ENCODE measurements around the gene SLC17A1. TPM values are rescaled to one million over a fixed set of nuclear protein-coding genes. Genes with fewer than 3 reads are reported as not detected.

Gene SLC17A1
- total RNA-seq, 2 experiments from 2014 or later, result not detected

GRCh38 chr6:25875926-25876602 lies 44.2 kb upstream of the SLC17A1 start:
- H3K9me3 Mint-ChIP-seq, result no peaks in the 10 kb centered on the region
- Histone ChIP-seq H3K9me3 (ENCODE audit: control insufficient read depth in 1 of 2, insufficient read depth in 1 of 2, low read length in 2 of 2) (no peaks in the 10 kb centered on the region), H3K36me3 (ENCODE audit: insufficient read depth, low read length) (no peaks in the 10 kb centered on the region), H3K4me3 (ENCODE audit: low read length) (no peak overlapping the region), H3K4me1 (ENCODE audit: insufficient read depth, low read length) (peaks cover 29% of the 10 kb centered on the region), H3K27me3 (ENCODE audit: control insufficient read depth in 1 of 2, insufficient read depth in 2 of 2, low read length in 2 of 2) (no peaks in the 10 kb centered on the region), H3K27ac (ENCODE audit: low read depth in 1 of 2, low read length in 2 of 2) (no peak overlapping the region)
- H3K4me3 Mint-ChIP-seq, result no peak overlapping the region
- ChIA-PET POLR2A (no interaction called here), CTCF (no interaction called here)
- H3K36me3 Mint-ChIP-seq (ENCODE audit: low read depth), result no peaks in the 10 kb centered on the region
- no peak overlapping the region for H3K27ac Mint-ChIP-seq
- peaks cover 36% of the 10 kb centered on the region for H3K4me1 Mint-ChIP-seq (ENCODE audit: low read depth)
- TF ChIP-seq CTCF (IDR thresholded peaks at IDR 0.05), result no peak
- intact Hi-C loops (cut with DNase I, micrococcal nuclease), result no loop called here
- ATAC-seq (ENCODE audit: poor library complexity) (no peak), DNase-seq (no peak)
- H3K27me3 Mint-ChIP-seq, result no peaks in the 10 kb centered on the region

GRCh38 chr6:25875563-25875905 lies 43.7 kb upstream of the SLC17A1 start:
- TF ChIP-seq CTCF (IDR thresholded peaks at IDR 0.05), result no peak
- no peaks in the 10 kb centered on the region for H3K9me3 ChIP-seq (ENCODE audit: control insufficient read depth in 1 of 2, insufficient read depth in 1 of 2, low read length in 2 of 2)
- H3K36me3 ChIP-seq (ENCODE audit: insufficient read depth, low read length), result no peaks in the 10 kb centered on the region
- ChIA-PET CTCF (no interaction called here), POLR2A (no interaction called here)
- ATAC-seq (ENCODE audit: poor library complexity) (no peak), DNase-seq (no peak)
- Mint-ChIP-seq H3K4me3 (no peak overlapping the region), H3K4me1 (ENCODE audit: low read depth) (peaks cover 36% of the 10 kb centered on the region), H3K9me3 (no peaks in the 10 kb centered on the region), H3K36me3 (ENCODE audit: low read depth) (no peaks in the 10 kb centered on the region), H3K27ac (no peak overlapping the region), H3K27me3 (no peaks in the 10 kb centered on the region)
- H3K27me3 ChIP-seq (ENCODE audit: control insufficient read depth in 1 of 2, insufficient read depth in 2 of 2, low read length in 2 of 2), result no peaks in the 10 kb centered on the region
- H3K27ac ChIP-seq (ENCODE audit: low read depth in 1 of 2, low read length in 2 of 2), result no peak overlapping the region
- intact Hi-C loops (cut with DNase I, micrococcal nuclease), result no loop called here
- peaks cover 29% of the 10 kb centered on the region for H3K4me1 ChIP-seq (ENCODE audit: insufficient read depth, low read length)
- no peak overlapping the region for H3K4me3 ChIP-seq (ENCODE audit: low read length)

GRCh38 chr6:25874822-25875562 lies 43.1 kb upstream of the SLC17A1 start:
- CTCF ChIA-PET, result no interaction called here
- POLR2A ChIA-PET, result interaction anchor here (0.8 kb wide), 1 partner anchor 117 kb away, joined by 3 read pairs; no protein-coding TSS in a partner anchor

More at GRCh38 chr6:25874822-25875562, 43.1 kb upstream of the SLC17A1 start:
- H3K27ac Mint-ChIP-seq, result no peak overlapping the region
- no peaks in the 10 kb centered on the region for H3K27me3 Mint-ChIP-seq
- no peaks in the 10 kb centered on the region for H3K9me3 ChIP-seq (ENCODE audit: control insufficient read depth in 1 of 2, insufficient read depth in 1 of 2, low read length in 2 of 2)
- H3K27me3 ChIP-seq (ENCODE audit: control insufficient read depth in 1 of 2, insufficient read depth in 2 of 2, low read length in 2 of 2), result no peaks in the 10 kb centered on the region
- H3K9me3 Mint-ChIP-seq, result no peaks in the 10 kb centered on the region
- no peak overlapping the region for H3K27ac ChIP-seq (ENCODE audit: low read depth in 1 of 2, low read length in 2 of 2)
- no peak overlapping the region for H3K4me3 Mint-ChIP-seq
- H3K4me1 ChIP-seq (ENCODE audit: insufficient read depth, low read length), result peaks cover 29% of the 10 kb centered on the region
- ATAC-seq (ENCODE audit: poor library complexity) (peak; percentile 51), DNase-seq (peak in 3 of 14 experiments; percentile 23 to 65 (median 26))
- no peak for TF ChIP-seq CTCF (IDR thresholded peaks at IDR 0.05)
- intact Hi-C loops (cut with DNase I, micrococcal nuclease), result no loop called here
- H3K36me3 Mint-ChIP-seq (ENCODE audit: low read depth), result no peaks in the 10 kb centered on the region
- no peak overlapping the region for H3K4me3 ChIP-seq (ENCODE audit: low read length)
- no peaks in the 10 kb centered on the region for H3K36me3 ChIP-seq (ENCODE audit: insufficient read depth, low read length)
- H3K4me1 Mint-ChIP-seq (ENCODE audit: low read depth), result peaks cover 36% of the 10 kb centered on the region
